Activated gamma-delta T cell treated with Interleukin-2 at 50 U/mL for 16 hours (primary cell): ENCODE data around the gene CCDC7.
"Not testable (repeated sequence)": the region's sequence is repeated elsewhere in the genome, so short reads cannot be mapped to it uniquely, and the experiment has no call there.

Source experiments
- DNase-seq: peaks from one replicate; pipeline ENCODE4 v3.0.0-alpha.2; 2020

The CCDC7 gene

DNA sequence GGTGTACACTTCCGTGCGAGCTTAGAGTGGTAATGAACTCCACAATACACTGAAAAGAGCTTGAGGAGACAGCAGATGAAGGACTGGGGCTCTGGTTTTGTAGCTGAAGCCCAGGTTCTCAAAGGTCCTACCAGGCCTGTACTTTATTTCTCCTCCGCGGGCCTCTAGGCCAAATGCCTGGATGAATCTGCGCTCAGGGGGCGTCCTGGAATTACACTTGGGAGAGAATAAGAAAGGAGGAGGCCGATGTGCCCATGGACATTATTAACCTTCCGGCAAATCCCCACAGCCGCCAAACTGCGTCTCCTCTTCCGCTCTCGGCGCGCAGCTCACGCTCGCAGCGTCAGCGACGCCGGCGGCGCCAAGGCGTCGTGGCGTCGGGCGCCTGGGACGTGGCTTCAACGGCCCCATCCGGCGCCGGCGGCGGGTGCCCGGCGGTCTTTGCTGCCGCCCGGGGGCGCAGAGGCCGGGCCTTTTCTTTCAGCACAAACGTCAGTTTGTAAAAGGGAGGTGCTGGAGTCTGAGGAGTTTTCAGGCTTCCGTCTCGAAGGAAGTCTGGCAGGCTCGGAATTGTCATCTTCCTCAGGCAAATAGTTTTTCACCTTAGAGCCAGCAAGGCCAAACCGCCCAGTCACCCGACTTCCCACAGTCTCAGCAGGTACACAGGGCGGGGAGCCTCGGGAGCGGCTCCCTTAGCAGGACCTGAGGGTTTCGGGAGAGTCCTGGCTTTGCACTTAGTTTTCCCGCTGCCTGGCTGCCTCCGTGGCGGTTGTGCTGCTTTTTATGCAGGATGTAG, at the start of gene CCDC7:
Gene CCDC7, plus strand, starts transcription at position 401 of the 796 bp plus-strand sequence. CDS start 5,503 bp downstream, outside the sequence.
- peak; percentile 79 for DNase-seq

DNA sequence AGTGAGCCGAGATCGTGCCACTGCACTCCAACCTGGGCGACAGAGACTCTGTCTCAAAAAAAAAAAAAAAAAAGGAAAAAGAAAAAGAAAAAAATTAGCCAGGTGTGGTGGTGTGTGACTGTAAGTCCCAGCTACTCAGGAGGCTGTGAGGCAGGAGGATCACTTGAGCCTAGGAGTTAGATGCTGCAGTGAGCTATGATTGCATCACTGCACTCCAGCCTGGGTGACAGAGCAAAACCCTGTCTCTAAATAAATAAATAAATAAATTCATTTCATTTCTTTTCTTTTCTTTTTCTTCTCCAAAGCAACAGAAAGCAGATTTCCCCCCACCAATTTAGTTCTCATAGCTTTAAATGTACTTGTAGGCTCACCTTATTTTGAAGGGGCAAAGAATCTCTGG, 48.8 kb upstream of the CCDC7 start:
- not testable (repeated sequence) for DNase-seq

- not testable (repeated sequence) for DNase-seq
Measured at GRCh38 chr10:32399720-32400119, 46.2 kb upstream of the CCDC7 start.

- DNase-seq, result no peak
Measured at GRCh38 chr10:32400961-32401360, 45.0 kb upstream of the CCDC7 start.

DNA sequence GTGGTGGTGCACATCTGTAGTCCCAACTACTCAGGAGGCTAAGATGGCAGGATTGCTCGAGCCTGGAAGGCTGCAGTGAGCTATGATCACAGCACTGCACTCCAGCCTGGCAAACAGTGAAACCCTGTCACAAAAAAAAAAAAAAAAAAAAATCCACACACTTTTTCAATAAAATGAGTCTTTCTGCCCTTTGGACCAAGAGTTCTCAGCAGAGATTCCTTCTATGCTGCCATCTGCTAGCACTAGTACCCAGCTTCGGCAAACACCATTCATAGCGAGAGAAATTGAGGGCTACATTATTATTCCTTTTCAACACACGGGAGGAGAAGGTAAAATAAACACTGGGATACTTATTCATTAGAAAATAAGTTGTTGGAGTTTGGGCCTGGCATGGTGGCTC, 43.4 kb upstream of the CCDC7 start:
- DNase-seq, result no peak

DNA sequence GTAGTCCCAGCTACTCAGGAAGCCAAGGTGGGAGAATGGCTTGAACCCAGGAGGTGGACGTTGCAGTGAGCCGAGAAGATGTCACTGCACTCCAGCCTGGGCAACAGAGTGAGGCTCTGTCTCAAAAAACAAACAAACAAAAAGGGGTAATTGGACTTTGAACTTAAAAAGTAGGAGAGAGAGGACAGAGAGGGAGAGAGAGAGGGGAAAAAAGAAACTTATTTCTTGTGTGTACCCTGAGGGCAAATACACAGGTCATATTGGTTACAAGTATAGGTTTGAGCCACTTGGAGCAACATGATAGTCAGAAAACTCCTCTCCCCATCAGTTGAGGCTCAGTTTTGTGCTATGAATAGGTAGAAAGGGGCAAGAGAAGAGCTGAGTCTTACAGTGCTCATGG, 42.8 kb upstream of the CCDC7 start:
- DNase-seq, result no peak

DNA sequence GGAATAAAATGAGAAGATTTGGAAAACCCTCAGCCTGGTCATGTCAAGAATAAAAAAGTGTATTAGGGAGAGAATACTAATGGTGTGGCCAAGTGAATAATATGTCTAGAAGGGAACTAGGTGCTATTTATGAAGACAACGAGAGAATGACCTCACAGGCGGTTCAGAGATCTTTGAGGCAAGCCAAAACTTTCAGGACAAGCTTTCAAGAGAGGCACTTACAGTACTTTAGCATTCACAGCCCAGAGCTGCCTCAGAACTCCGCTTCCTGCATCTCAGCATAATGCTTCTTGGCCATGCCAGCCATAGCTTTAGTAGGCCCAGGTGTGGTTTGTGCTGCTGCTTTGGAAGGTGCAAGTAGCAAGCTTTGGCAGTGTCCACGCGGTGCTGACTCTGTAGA, 37.2 kb upstream of the CCDC7 start:
- no peak for DNase-seq

GRCh38 chr10:32409741-32410140, 36.2 kb upstream of the CCDC7 start:
- no peak for DNase-seq

- DNase-seq, result no peak
Measured at GRCh38 chr10:32410569-32410968, 35.4 kb upstream of the CCDC7 start.

DNA sequence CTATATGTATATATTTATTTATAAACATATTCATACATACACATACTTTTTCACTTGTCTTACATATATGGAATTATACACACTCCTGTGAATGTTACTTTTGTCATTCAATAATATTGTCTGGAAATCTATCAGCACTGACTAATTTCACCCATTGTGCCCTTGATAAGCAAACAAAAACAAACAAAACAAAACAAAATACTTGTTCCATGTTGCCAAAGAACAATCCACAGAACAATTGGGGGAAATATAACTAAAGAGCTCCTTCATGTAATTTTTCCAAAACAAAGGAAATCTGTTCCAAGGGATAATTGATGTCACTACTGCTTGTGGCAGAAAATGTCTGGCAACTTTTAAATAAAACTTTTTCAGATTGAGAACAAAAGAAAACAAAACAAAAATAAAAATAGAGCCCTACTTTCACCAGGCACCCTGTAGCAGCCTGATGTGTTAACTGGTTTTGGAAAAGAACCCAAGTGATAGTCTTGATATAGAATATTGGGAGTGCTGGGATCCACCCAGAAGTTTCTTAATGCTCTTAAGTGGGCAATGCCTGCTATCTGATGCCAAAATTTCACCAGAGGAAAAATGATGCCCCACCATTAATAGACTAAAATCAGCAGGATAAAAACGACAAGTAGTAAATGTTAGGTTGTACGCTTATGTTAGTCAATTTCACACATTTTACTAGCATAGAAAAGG, 34.0 kb upstream of the CCDC7 start:
- DNase-seq, result no peak

DNA sequence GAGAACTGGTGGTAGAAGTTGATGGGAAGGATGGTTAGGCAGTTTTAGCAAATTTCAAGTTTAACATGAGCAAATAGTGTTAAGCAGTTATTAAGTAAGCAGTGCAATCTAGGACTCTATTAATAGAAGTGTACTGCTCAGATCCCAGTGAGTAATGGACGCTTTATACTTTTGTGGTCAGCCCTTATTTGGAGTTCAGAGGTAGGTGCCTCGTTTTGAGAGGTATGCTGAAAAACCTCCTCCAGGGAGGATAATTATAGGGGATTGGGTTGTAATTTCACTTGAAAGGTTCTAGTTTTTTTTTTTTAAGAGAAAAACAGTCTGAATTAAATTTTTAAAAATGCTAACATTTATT, 33.5 kb upstream of the CCDC7 start:
- DNase-seq, result no peak

DNA sequence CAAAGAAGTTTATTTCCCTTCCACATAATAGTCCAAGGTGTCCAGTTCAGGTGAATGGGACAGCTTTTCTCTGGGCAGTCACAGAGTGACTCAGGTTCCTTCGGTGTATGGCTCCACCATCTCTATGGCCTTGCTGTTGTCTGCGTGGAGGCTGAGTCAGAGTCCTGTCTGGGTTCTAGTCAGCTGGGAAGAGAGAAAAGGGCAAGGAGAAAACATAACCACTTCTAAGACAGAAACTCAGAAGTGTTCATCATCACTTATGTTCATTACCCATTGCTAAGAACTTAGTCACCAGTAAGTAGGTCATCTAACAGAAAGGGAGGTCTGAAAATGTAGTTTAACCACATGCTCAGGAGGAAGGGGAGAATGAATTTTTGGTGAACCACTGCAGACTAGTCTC, 32.4 kb upstream of the CCDC7 start:
- DNase-seq, result no peak

GRCh38 chr10:32415361-32415760, 30.6 kb upstream of the CCDC7 start:
- no peak for DNase-seq

DNA sequence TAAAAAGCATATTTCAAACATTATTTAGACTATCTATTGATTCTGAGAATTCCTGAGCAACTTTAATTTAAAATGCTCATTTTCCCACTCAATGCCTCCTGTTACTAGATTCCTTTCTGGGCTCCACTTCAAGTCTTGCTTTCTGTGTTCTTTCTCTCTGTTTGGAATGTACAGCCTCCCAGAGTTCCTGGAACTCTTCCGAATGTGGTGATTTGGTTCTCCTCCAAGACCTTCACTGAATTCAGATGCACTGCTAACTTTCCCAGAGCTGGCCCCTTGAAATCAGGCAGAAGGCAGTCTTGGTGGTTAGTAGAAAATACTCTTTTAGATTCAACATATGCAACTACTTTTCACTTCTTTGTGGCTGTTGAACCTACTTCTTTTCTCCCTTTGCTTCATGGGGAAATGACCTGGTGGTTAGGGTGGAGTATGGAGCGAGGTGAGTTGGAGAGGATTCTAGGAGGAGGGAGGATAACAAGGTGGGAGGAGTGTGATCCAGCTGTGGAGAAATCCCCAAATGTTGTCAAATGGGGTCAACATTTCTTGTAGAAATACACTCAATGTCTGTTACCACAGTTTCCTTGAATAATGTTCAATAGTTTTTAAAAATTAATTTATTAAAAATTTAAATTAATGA, 27.9 kb upstream of the CCDC7 start:
- no peak for DNase-seq

DNA sequence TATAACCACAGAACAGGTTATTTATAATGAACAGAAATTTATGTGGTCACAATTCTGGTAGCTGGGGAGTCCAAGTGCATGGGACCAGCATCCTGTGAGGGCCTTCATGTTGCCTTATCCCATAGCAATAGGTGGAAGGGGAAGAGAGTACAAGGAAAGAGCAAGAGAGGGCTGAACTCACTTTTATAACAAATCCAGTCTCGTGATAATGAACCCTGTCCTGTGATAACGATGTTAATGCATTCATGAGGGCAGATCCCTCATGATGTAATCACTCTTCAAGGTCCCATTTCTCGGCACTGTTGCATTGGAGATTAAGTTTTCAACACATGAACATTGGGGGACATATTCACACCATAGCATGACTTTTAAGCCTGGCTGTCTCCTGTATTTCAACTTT, 27.4 kb upstream of the CCDC7 start:
- no peak for DNase-seq

GRCh38 chr10:32419615-32420014, 26.3 kb upstream of the CCDC7 start:
- DNase-seq, result no peak

GRCh38 chr10:32426186-32426585, 19.8 kb upstream of the CCDC7 start:
- DNase-seq, result no peak

DNA sequence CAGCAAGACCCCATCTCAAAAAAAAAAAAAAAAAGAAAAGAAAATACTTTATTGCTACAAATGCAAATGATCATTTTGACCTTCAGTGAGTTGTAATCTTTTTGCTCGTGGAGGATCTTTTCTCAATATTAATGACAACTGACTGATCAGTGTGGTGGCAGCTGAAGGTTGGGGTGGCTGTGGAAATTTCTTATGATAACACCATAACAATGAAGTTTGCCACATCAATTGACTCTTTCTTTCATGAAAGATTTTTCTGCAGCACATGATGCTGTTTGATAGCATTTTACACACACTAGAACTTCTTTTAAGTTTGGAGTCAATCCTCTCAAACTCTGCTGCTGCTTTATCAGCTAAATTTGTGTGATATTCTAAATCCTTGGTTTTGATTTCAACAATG, 12.4 kb upstream of the CCDC7 start:
- DNase-seq, result no peak

GRCh38 chr10:32436215-32436614, 9.7 kb upstream of the CCDC7 start:
- DNase-seq, result no peak

DNA sequence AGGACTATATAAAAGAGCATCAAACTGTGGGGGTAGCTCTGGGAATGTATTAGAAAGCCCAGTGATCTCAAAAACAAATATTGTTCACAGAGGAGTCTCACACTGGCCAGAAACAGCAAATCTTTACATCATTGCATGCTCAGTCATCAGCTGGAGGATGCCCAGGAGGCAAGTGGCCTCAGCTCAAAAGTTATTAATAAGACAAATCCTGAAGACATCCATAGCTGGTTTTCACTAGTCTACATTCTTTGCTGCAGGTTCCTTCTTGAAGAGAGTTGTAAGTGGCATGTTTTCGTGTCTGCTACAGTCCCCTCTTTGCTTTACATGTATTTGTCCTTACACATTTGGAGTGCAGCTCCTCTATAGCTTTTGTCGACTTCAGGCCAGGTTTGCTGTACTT, 8.6 kb upstream of the CCDC7 start:
- DNase-seq, result no peak

GRCh38 chr10:32445036-32445435, 904 bp upstream of the CCDC7 start:
- DNase-seq, result no peak

GRCh38 chr10:32446536-32447406, 831 bp downstream of the CCDC7 start:
- DNase-seq, result no peak

- DNase-seq, result no peak
Measured at GRCh38 chr10:32454148-32454547, 8.2 kb downstream of the CCDC7 start.
